Sigmoid colon (tissue), 7 donors: ENCODE data around the gene CAMTA1. TPM values are rescaled to one million over a fixed set of nuclear protein-coding genes. Genes with fewer than 3 reads are reported as not detected.

Experiments used
- DNase-seq: peaks from one replicate; pipeline ENCODE4 v3.0.0-alpha.2; 2019
- H3K27ac ChIP-seq, 4 donors: fragments of 200-600 bp; sonication (generic); one replicate each; pipeline ENCODE4 v1.5.1; 2016 to 2019; ENCODE audit warnings: mild to moderate bottlenecking in 1 of 4
- H3K27me3 ChIP-seq, 3 donors: fragments of 200-600 bp; sonication (generic); one replicate each; pipeline ENCODE4 v1.5.1; 2019; ENCODE audit warnings: mild to moderate bottlenecking in 1 of 3
- H3K36me3 ChIP-seq, 4 donors: fragments of 200-600 bp; sonication (generic); one replicate each; pipeline ENCODE4 v1.5.1; 2016 to 2019
- H3K4me1 ChIP-seq, 4 donors: fragments of 200-600 bp; sonication (generic); one replicate each; pipeline ENCODE4 v1.5.1; 2017 to 2019
- H3K4me3 ChIP-seq, 4 donors: fragments of 200-600 bp; sonication (generic); one replicate each; pipeline ENCODE4 v1.5.1; 2017 to 2019; ENCODE audit warnings: mild to moderate bottlenecking in 2 of 4, moderate library complexity in 1 of 4
- H3K9me3 ChIP-seq, 4 donors: fragments of 200-600 bp in 3 of 4; sonication (generic) in 3 of 4; one replicate each; pipeline versions ENCODE4 v1.5.1 to v1.6.1; 2013 to 2019
- CTCF ChIP-seq, 4 experiments: fragments of 450-650 bp in 3 of 4; fragments of 200-600 bp in 1 of 4; IDR thresholded peaks; one replicate each; pipeline ENCODE4 v1.5.1; 2016 to 2019; ENCODE audit warnings: antibody characterized with exemption in 4 of 4, mild to moderate bottlenecking in 3 of 4, moderate library complexity in 2 of 4
- EP300 ChIP-seq, 4 donors: sonication (generic); formaldehyde crosslinking; IDR thresholded peaks; one replicate each; pipeline ENCODE4 v1.6.1; 2017; ENCODE audit warnings: antibody characterized with exemption in 4 of 4
- POLR2A ChIP-seq, 2 donors: fragments of 450-650 bp; IDR thresholded peaks; one replicate each; pipeline ENCODE4 v1.6.1; 2016; ENCODE audit warnings: antibody characterized with exemption in 2 of 2, mild to moderate bottlenecking in 2 of 2, moderate library complexity in 2 of 2
- POLR2AphosphoS5 ChIP-seq, 4 donors: sonication (generic); formaldehyde crosslinking; IDR thresholded peaks; one replicate each; pipeline ENCODE4 v1.6.1; 2017; ENCODE audit warnings: antibody characterized with exemption in 4 of 4
- WGBS, 2 donors: extraction: QIAGEN DNeasy Blood & Tissue Kit; methylation state at CpG; one replicate each; pipeline ENCODE4 v1.1.7; 2013; 5-methylcytosine and 5-hydroxymethylcytosine counted together
- intact Hi-C: fragments of 100-400 bp; cut with DNase I; formaldehyde crosslinking; loops from one replicate; pipeline ENCODE4 v1.15.1; 2023
- polyA plus RNA-seq, 3 donors: library from polyadenylated mRNA; stranded (reverse); fragments of 200-250 nt; gene quantifications; one replicate each; pipeline ENCODE4 v1.2.3, GENCODE V29; 2013
- total RNA-seq, 4 donors: library from RNA; depleted of rRNA; stranded (reverse); fragments of >200 nt; gene quantifications; one replicate each; pipeline ENCODE4 v1.1.0, GENCODE V29; 2016
- donor health status: healthy with polysubstance abuse.
- donor health status: Bipolar disorder and iron deficiency.
- donor health status: healthy.

The CAMTA1 gene
- total and polyA plus RNA-seq, 7 donors = 97.9 to 196 (median 177) TPM

GRCh38 chr1:7453038-7453437 lies 667.8 kb downstream of the CAMTA1 start:
- no peak for TF ChIP-seq POLR2A (IDR thresholded peaks at IDR 0.05)
- H3K9me3 ChIP-seq = no peaks in the 10 kb centered on the region
- DNase-seq = no peak
- no peaks in the 10 kb centered on the region for H3K36me3 ChIP-seq
- H3K27me3 ChIP-seq = no peaks in the 10 kb centered on the region
- H3K27ac ChIP-seq = no peak overlapping the region
- no peak overlapping the region for H3K4me3 ChIP-seq
- WGBS, 2 donors = 73 to 78% methylated on average over 6 of the region's 6 CpGs
- H3K4me1 ChIP-seq = no peaks in the 10 kb centered on the region
- intact Hi-C loops = no loop called here

- TF ChIP-seq EP300 (IDR thresholded peaks at IDR 0.05) (no peak), CTCF (IDR thresholded peaks at IDR 0.05) (peak in 1 of 4 experiments; percentile 19), POLR2A (IDR thresholded peaks at IDR 0.05) (no peak), POLR2AphosphoS5 (IDR thresholded peaks at IDR 0.05) (no peak)
- no peak for DNase-seq
- Histone ChIP-seq H3K27me3 (no peaks in the 10 kb centered on the region), H3K36me3 (no peaks in the 10 kb centered on the region), H3K27ac (no peak overlapping the region), H3K9me3 (no peaks in the 10 kb centered on the region), H3K4me3 (no peak overlapping the region), H3K4me1 (no peaks in the 10 kb centered on the region)
- intact Hi-C loops = no loop called here
- 48 to 56% methylated on average over 19 of the region's 19 CpGs for WGBS, 2 donors
Measured at GRCh38 chr1:7454052-7454815, 669.0 kb downstream of the CAMTA1 start.

GRCh38 chr1:7454895-7455784 lies 669.9 kb downstream of the CAMTA1 start:
- intact Hi-C loops = no loop called here
- Histone ChIP-seq H3K4me1 (no peaks in the 10 kb centered on the region), H3K9me3 (no peaks in the 10 kb centered on the region), H3K36me3 (no peaks in the 10 kb centered on the region), H3K4me3 (no peak overlapping the region), H3K27me3 (no peaks in the 10 kb centered on the region), H3K27ac (no peak overlapping the region)
- 88% methylated on average over 30 of the region's 30 CpGs for WGBS, 2 donors
- TF ChIP-seq POLR2AphosphoS5 (IDR thresholded peaks at IDR 0.05) = no peak
- DNase-seq = no peak

- Histone ChIP-seq H3K4me1 (no peaks in the 10 kb centered on the region), H3K36me3 (no peaks in the 10 kb centered on the region), H3K27ac (no peak overlapping the region), H3K27me3 (no peaks in the 10 kb centered on the region), H3K4me3 (no peak overlapping the region), H3K9me3 (no peaks in the 10 kb centered on the region)
- intact Hi-C loops = no loop called here
- no peak for DNase-seq
- 87 to 89% methylated on average over 15 of the region's 15 CpGs for WGBS, 2 donors
- TF ChIP-seq EP300 (IDR thresholded peaks at IDR 0.05) (no peak), POLR2AphosphoS5 (IDR thresholded peaks at IDR 0.05) (no peak), CTCF (IDR thresholded peaks at IDR 0.05) (no peak), POLR2A (IDR thresholded peaks at IDR 0.05) (no peak)
Measured at GRCh38 chr1:7455796-7456721, 670.8 kb downstream of the CAMTA1 start.

GRCh38 chr1:7456722-7457082 lies 671.4 kb downstream of the CAMTA1 start:
- no peaks in the 10 kb centered on the region for H3K27me3 ChIP-seq
- no peak for TF ChIP-seq CTCF (IDR thresholded peaks at IDR 0.05)
- no peak for TF ChIP-seq POLR2AphosphoS5 (IDR thresholded peaks at IDR 0.05)
- TF ChIP-seq EP300 (IDR thresholded peaks at IDR 0.05) = no peak
- no peak for TF ChIP-seq POLR2A (IDR thresholded peaks at IDR 0.05)
- no peaks in the 10 kb centered on the region for H3K9me3 ChIP-seq
- H3K36me3 ChIP-seq = no peaks in the 10 kb centered on the region
- 73 to 79% methylated on average over 16 to 17 of the region's 17 CpGs for WGBS, 2 donors
- DNase-seq = no peak
- no peaks in the 10 kb centered on the region for H3K4me1 ChIP-seq
- no peak overlapping the region for H3K27ac ChIP-seq
- no peak overlapping the region for H3K4me3 ChIP-seq
- intact Hi-C loops = no loop called here
